ENCODE measurements around the gene IFNG-AS1.

Gene IFNG-AS1

GRCh38 chr12:67989184-67989920, at the start of gene IFNG-AS1:
IFNG-AS1 (plus strand) TSS chr12:67989447.
- no peak for DNase-seq

- DNase-seq: no peak
Measured at GRCh38 chr12:67939611-67940010, 49.6 kb upstream of the IFNG-AS1 start.

GRCh38 chr12:67940780-67941243, 48.4 kb upstream of the IFNG-AS1 start:
- DNase-seq: no peak

- DNase-seq: no peak
Measured at GRCh38 chr12:67942724-67943123, 46.5 kb upstream of the IFNG-AS1 start.

GRCh38 chr12:67943141-67943892, 45.9 kb upstream of the IFNG-AS1 start:
- DNase-seq: peak; percentile 86

GRCh38 chr12:67944093-67944492, 45.2 kb upstream of the IFNG-AS1 start:
- no peak for DNase-seq

GRCh38 chr12:67952787-67953186, 36.5 kb upstream of the IFNG-AS1 start:
- DNase-seq: no peak

GRCh38 chr12:67957383-67957782, 31.9 kb upstream of the IFNG-AS1 start:
- no peak for DNase-seq

GRCh38 chr12:67958187-67958586, 31.1 kb upstream of the IFNG-AS1 start:
- DNase-seq: no peak

GRCh38 chr12:67964456-67964855, 24.8 kb upstream of the IFNG-AS1 start:
- DNase-seq: no peak

- no peak for DNase-seq
Measured at GRCh38 chr12:67966560-67966959, 22.7 kb upstream of the IFNG-AS1 start.

- no peak for DNase-seq
Measured at GRCh38 chr12:67968321-67968720, 20.9 kb upstream of the IFNG-AS1 start.

GRCh38 chr12:67968725-67969124, 20.5 kb upstream of the IFNG-AS1 start:
- no peak for DNase-seq

GRCh38 chr12:67969134-67969802, 20.0 kb upstream of the IFNG-AS1 start:
- no peak for DNase-seq

- DNase-seq: no peak
Measured at GRCh38 chr12:67977668-67978067, 11.6 kb upstream of the IFNG-AS1 start.

- no peak for DNase-seq
Measured at GRCh38 chr12:67980391-67980790, 8.9 kb upstream of the IFNG-AS1 start.

- peak; percentile 5 for DNase-seq
Measured at GRCh38 chr12:67981287-67982162, 7.7 kb upstream of the IFNG-AS1 start.

- peak; percentile 25 for DNase-seq
Measured at GRCh38 chr12:67982164-67982563, 7.1 kb upstream of the IFNG-AS1 start.

GRCh38 chr12:67986632-67987031, 2.6 kb upstream of the IFNG-AS1 start:
- DNase-seq: no peak

GRCh38 chr12:67988601-67989021, 636 bp upstream of the IFNG-AS1 start:
- DNase-seq: no peak

- DNase-seq: no peak
Measured at GRCh38 chr12:67991158-67991557, 1.9 kb downstream of the IFNG-AS1 start.

GRCh38 chr12:67993143-67993542, 3.9 kb downstream of the IFNG-AS1 start:
- no peak for DNase-seq

- no peak for DNase-seq
Measured at GRCh38 chr12:67994046-67994445, 4.8 kb downstream of the IFNG-AS1 start.

Measured in NCI-H1694 treated with DMSO at 0.1 percent for 48 hours (cell line).